DMS79 treated with DMSO at 0.1 percent for 48 hours (cell line): Measurements from ENCODE around the gene FOSL2.

Experiments
- DNase-seq: peaks from one replicate; lab custom pipeline; 2025; lab: John Stamatoyannopoulos, UW

FOSL2 gene

DNA sequence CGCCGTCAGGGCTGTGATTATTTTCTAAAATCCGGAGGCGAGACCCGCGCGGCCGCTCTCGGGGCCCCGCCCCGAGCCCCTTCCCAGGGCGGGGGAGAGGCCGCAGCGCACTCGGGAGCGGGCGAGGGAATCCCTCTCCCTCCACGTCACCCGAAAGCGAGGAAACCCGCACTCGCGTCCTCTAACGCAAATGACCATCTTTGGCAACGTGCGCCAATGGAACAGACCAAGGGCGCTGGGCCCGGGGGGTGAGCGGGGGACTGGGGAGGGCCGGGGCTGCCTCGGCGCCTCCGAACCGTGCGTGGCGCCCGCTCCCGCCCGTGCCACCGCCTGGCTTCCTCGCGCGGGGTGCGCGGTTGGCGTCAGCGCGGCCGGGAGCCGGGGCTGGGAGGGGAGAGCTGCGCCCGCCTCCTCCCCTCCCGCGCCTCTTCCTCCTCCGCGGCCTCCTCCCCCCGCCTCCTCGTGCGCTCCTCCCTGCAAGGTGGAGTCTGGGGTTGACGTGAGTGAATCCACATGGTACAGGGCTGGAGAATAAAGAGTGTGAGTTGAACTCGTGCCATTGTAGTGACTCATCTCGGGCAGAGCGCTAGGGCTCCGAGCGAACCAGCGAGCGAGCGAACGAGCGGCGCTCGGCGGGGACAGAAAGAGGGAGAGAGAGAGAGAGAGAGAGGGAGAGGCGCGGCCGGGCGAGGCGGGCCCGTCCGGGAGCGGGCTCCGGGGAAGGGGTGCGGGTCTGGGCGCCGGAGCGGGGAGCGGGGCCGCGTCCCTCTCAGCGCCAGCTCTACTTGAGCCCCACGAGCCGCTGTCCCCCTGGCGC, at the start of gene FOSL2:
FOSL2 (plus strand) TSS at position 562 of the 817 bp plus-strand sequence. CDS start 863 bp downstream, outside the sequence.
- DNase-seq = peak; percentile 96

DNA sequence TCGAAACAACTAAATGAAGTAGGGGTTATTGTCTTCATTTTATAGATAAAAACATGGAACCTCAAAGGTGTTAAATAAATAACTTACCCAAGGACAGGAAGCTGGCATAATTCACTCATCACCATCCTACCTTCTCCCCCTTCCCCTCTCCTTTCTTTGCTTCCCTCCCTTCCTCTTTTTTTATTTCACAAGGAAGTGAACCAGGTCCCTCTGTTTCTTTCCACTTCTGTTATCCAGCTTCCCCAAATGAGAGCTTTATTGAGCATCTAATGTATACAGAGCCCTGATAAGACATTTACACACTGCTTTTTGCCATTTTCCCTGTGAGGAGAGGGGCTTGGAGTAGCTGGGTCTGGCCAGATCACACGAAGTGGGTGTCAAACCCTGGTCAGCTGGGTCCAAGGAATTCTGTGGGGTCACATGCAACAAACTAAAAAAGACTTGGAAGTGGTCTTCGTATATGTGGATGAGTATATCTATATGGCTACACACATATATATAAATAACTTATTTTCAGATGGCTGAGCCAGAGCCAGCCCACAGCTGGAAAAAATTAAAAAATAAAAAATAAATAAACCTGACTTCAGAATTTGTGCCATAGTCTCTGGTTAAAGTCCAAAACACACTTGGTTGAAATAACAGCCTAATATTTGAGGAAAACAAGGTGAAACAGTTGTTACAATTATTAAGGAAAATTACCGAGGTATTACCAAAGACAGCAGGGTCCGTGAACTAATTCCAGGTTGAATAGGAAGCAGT, 49.3 kb upstream of the FOSL2 start:
- no peak for DNase-seq

DNA sequence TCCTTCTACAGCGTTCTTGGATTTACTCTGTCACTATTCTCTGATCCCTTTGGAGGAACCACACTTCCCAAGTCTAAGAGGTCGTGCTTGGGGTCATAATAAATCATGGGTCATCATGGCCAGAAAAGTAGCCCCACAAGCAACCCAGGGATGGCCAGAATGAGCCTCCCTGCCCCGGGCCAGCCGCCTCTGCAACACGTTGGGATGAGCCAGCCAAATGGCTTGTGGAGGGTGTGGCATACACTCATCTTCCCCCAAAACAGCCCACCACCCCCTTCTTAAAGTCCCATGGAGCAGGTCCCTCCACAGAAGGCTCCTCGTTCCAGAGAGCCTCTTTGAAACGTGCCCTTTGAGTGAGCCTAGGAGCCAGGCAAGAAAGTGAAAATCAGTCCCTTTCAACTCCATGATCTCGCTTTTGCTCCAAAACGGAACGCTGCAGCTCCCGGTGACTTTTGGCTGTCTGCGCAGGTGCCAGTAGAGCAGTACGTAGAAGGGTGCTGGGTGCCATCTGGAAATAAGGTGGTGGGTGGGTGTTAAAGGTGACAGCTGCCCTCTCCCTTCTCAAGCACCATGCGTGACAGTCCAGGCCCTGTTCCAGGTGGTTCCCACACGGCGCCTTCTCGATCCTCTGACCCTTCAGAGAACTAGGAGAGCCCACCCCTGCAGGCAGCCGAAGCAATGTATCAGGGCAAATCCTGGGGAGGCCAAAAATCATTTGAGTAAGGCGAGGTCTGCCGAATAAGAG, 48.5 kb upstream of the FOSL2 start:
- DNase-seq = no peak

DNA sequence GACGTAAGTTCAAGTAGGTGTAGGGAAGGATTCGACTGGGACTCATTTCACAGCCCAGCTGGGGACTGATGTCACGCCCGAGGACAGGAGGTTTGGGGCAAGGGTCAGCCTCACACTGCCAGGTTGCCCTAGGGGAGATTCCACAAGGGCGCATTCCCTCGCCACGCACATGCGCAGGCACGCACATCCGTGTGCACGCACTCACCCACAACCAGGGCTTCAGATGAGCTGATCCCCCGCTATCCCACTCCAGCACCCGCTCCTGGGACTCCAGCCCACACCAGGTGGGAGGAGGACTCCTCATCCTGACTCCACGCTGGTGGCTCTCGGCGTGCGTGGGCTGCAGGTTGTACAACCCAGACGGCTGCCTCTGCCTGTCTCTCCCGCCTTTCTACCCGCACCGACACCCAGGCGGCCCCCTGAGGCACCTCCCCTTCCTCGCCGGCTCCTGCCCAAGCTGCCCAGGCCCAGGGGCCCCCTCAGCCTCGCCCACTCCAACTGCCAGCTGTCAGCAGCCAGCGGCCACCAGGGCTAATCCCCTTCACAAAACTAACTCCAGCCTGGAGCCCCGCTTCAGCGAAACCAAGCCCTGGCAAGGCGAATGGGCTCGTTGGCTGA, 47.8 kb upstream of the FOSL2 start:
- DNase-seq = no peak

GRCh38 chr2:28345619-28346018, 47.0 kb upstream of the FOSL2 start:
- DNase-seq = peak; percentile 22

DNA sequence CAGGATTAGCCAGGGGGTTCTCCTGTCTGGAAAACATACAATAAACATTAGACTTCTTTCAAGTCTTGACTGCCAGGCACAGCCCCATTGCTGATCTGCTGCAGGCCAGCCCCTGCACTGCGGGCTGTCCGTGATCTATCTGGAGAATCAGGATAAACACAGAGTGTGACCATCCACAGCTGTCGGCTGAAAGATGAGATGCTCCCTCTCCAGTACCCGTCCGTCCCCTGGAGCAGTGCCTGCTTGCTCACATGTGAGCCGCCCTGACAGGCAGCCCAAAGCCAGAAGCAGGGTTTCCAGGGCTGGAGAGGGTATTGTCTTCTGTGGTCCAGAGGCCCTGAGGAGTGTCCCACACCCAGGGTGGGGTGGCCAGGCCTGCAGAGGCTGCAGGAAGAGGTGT, 46.1 kb upstream of the FOSL2 start:
- no peak for DNase-seq

DNA sequence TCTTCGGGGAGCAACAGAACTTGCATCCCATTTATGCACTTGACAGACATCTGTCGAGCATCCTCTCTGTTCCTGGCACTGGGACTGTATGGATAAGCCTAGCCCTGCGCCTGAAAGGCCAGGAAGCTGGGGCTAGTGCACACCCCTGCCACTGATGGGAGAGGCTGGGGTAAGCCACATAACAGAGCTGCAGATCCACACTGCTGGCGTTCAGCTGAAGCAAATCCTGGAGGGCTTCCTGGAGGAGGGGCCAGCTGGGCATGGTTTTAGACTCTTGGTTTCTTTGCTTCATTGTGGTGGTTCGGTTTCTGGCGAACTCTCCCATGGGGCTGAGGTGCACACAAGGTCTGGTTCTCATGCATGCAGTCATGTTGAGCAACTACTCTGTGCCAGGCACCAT, 45.5 kb upstream of the FOSL2 start:
- no peak for DNase-seq

GRCh38 chr2:28347596-28347995, 45.1 kb upstream of the FOSL2 start:
- no peak for DNase-seq

DNA sequence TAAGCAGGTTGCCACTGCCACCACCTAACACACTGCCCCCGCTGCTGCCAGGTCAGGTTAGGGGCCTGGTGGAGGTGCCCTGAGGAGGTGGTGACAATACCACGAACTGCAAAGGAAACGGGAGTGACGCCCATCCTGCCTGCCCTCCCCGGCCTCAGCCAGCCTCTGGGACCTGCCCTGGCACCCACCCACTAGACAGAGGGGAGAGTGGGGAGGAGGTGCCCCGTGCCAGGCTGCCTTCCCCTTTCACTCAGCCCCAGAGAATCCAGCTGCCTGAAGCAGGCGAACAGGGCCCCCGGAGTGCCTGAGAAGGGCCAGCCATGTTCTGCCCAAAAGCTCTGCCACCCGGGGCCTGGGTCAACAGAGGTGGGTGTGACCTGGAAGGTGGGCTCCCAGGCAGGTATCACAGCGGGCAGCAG, 44.5 kb upstream of the FOSL2 start:
- no peak for DNase-seq

GRCh38 chr2:28348921-28349320, 43.7 kb upstream of the FOSL2 start:
- no peak for DNase-seq

DNA sequence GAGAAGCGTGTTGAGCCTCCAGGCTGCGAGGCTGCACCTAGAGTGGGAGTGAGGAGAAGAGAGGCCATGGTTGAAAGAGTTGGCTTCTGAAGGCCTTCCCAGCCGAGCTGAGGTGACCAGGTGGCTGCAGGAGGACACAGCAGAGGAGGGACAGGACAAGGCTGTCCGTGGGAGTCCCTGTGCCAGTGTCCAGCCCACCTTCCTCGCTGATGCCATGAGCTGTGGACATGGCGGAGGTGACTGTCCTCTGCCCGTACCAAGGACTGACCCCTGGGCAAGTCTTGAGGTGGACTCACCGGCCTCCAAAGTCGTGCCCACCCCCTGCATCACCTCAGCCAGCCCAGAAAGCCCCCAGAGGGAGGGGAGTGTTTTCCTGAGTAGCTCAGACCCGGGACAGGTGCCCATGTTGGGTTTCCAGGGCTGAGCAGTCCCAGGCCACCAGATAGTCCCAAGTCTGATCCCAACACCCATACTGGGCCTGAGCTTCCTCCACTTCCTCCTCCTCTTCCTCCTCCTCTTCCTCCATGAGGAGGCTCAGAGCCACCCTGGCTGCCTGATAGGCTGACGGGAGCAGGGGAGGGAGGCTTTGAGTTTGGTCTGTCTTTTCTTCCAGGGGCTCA, 43.0 kb upstream of the FOSL2 start:
- DNase-seq = no peak

- no peak for DNase-seq
Observed at GRCh38 chr2:28350196-28350595, 42.5 kb upstream of the FOSL2 start.

- no peak for DNase-seq
Observed at GRCh38 chr2:28350791-28351285, 41.8 kb upstream of the FOSL2 start.

GRCh38 chr2:28351621-28352020, 41.0 kb upstream of the FOSL2 start:
- no peak for DNase-seq

GRCh38 chr2:28352104-28352503, 40.6 kb upstream of the FOSL2 start:
- DNase-seq = no peak

DNA sequence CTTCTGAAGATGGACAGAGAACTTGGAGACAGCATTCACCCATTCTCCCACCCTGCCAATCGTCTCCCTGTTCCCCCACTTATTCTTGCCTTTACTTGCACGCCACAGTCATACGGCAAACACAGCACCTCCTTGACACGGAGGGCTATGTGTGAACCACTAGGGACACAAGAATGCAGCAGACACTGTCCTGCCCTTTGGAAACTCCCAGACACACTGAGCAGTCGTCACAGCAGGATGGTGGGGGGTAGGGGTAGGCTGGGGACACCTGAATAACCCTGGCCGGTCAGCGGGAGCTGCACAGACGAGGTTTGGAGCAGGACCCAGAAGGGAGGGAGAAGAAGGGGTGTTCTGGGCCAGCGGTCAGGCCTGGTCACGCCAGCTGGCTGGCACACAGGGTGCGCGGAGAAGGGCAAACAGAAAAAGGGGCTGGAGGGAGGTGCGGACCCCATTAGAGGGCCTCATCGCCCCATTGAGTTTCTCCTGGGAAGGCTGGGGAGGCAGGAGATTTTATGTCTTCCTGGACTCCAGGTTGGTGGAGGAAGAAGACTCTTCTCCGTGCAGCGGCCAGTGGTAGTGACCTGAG, 40.0 kb upstream of the FOSL2 start:
- DNase-seq = no peak

DNA sequence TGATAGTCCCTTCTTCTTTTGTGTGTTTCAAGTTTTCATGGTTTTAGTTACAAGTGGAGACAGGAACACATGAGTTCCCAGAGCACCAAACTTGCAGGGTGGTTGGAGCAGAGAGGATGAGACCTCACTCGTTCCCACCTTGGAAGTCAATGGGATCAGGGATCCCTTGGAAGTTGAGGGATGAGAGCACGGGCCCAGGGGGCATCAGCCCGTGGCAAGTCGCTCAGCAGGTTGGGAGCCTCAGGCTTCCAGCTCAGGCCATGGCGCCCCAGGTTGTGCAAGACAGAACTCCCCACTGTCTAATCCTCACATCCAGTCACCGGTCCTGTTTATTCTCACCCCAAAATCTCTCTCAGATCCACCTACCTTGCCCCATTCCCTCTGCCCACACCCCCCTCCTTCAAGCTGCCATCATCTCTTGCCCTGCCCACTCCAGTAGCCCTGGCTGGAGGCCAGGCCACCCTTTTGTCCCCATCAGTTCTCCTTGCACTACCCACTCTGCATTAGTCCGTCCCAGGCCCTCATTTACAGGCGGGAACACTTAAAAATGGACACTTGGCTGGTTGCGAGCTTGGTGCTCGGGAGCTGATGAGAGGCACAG, 37.6 kb upstream of the FOSL2 start:
- DNase-seq = peak; percentile 7

DNA sequence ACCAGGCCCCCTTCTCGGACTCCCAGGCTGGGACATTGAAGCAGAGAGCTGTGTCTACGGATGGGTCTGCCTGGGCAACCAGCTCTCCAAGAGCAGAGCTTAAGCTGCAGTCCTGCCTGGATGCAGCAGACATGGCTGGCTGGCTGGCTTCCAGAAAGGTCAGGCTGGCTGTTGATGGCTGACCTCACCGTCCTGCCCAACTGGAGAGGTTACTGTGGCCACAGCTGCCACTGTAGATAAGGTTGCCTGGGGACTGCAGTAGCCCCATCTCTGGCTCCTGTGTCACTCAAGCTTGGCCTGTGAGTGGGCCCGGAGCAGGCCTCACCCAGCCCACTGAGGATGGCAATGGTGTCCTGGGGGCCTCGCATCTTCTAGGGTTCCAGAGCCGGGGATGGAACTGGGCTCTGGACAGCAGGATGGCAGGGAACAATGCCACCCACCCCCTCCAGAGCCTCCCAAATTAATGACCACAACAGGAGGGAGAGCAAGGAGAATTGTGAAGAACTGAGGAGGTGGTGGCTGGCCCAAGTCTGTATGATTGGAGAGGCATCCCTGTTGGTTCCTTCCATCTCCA, 37.0 kb upstream of the FOSL2 start:
- DNase-seq = no peak

DNA sequence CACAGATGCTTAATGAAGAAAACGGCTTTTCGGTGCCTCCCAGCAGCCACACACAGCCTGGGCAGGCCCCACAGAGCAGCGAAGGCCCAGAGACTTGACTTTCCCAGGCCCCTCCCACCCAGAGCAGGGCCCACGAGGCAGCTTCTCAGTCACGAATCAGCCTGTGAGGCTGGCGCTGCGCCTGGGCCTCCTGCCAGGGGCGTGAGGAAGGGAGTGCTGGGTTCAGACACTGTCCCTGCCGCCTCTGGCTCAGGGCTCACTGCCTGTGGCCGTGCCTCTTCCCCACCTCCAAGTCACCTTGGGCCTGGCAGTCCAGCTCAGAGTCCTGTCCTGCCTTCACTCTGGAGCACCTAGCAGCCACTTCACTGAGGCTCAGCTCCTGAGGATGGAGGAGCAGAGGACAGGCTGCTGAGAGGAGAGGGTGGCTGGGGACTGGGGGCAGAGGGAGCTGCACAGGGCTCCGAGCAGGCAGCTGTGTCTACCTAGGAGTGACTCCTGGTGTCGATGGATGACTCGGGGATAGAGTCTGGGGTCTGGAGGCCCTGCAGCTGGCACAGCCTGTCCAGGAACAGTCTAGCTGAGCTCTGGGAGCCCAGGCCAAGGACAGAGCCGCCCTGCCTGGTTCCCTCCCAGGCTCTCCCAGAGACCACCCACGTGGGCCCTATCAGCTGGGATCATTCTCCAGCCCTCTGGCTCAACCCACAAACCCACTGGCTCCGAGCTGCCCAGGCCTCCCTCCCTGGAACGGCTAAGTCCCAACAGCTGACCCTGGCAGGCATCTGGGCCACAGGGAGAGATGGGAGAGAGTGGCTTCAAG, 36.4 kb upstream of the FOSL2 start:
- DNase-seq = peak; percentile 56
